B cell (primary cell): Measurements from ENCODE around the gene CCDC138. TPM values are rescaled to one million over a fixed set of nuclear protein-coding genes. Genes with fewer than 3 reads are reported as not detected.
"Not testable (repeated sequence)": the region's sequence is repeated elsewhere in the genome, so short reads cannot be mapped to it uniquely, and the experiment has no call there.

Experiments used
- ATAC-seq: fragments of 200-7000 bp; cut with Tn5 transposase; one replicate; pipeline ENCODE4 v1.10.0; 2021; ENCODE audit warnings: low read depth, mild to moderate bottlenecking, moderate number of reproducible peaks, moderate library complexity
- CTCF ChIA-PET: fragments of 350-600 bp; sonication (Branson Sonifier 250); formaldehyde crosslinking; loops from one replicate; lab custom pipeline; 2021; ENCODE audit warnings: antibody characterized with exemption, inconsistent platforms; lab: Charles Lee
- POLR2A ChIA-PET: fragments of 350-600 bp; sonication (Branson Sonifier 250); formaldehyde crosslinking; loops from one replicate; lab custom pipeline; 2021; ENCODE audit warnings: antibody characterized with exemption; lab: Charles Lee
- DNase-seq: peaks from one replicate; pipeline ENCODE4 v3.0.0; 2013
- H2AFZ ChIP-seq: 2 replicates; pipeline ENCODE4 v1.6.1; 2012; ENCODE audit warnings: mild to moderate bottlenecking, low read depth, low read length; ENCODE audit not compliant: insufficient read depth, poor library complexity, severe bottlenecking
- H3K27ac ChIP-seq, 2 donors: 1 replicate in 1 of 2; 2 replicates in 1 of 2; pipeline ENCODE4 v1.5.1; 2012 to 2013; ENCODE audit warnings: low read length in 2 of 2, mild to moderate bottlenecking in 2 of 2, moderate library complexity in 1 of 2
- H3K27me3 ChIP-seq, 4 experiments: fragments of 200-600 bp in 1 of 4; sonication (generic) in 1 of 4; replicated peaks in 1 of 4; 1 replicate in 2 of 4; 2 replicates in 2 of 4; pipeline versions ENCODE4 v1.6.1 to v1.7.0; 2013 to 2016; ENCODE audit warnings: low read length in 3 of 4, mild to moderate bottlenecking in 2 of 4, mixed read lengths in 1 of 4, moderate library complexity in 1 of 4; ENCODE audit not compliant: insufficient read depth in 4 of 4, control insufficient read depth in 3 of 4; ENCODE audit errors: control extremely low read depth in 1 of 4
- H3K36me3 ChIP-seq, 2 experiments: replicated peaks in 1 of 2; 1 replicate in 1 of 2; 2 replicates in 1 of 2; pipeline versions ENCODE4 v1.6.1 to v1.7.1; 2013; ENCODE audit warnings: low read length in 1 of 2; ENCODE audit not compliant: insufficient read depth in 2 of 2, control insufficient read depth in 1 of 2; ENCODE audit errors: control extremely low read depth in 1 of 2, extremely low read depth in 1 of 2
- H3K4me1 ChIP-seq, 2 donors: fragments of 200-600 bp in 1 of 2; sonication (generic) in 1 of 2; 1 replicate in 1 of 2; 2 replicates in 1 of 2; pipeline versions ENCODE4 v1.5.1 to v1.6.1; 2013 to 2017; ENCODE audit warnings: low read length in 2 of 2; ENCODE audit not compliant: control insufficient read depth in 2 of 2, insufficient read depth in 2 of 2
- H3K4me2 ChIP-seq: replicated peaks from 2 replicates; pipeline ENCODE3; 2012; ENCODE audit warnings: mild to moderate bottlenecking, low read depth, low read length; ENCODE audit not compliant: poor library complexity, severe bottlenecking
- H3K4me3 ChIP-seq, 5 experiments: fragments of 200-600 bp in 1 of 5; sonication (generic) in 1 of 5; 1 replicate in 3 of 5; 2 replicates in 2 of 5; pipeline versions ENCODE4 v1.5.1 to v1.7.0; 2011 to 2016; ENCODE audit warnings: low read length in 4 of 5, mild to moderate bottlenecking in 4 of 5, low read depth in 2 of 5, control low read depth in 1 of 5, moderate library complexity in 1 of 5; ENCODE audit not compliant: insufficient read depth in 1 of 5; ENCODE audit errors: control extremely low read depth in 1 of 5, extremely low read depth in 1 of 5
- H3K79me2 ChIP-seq: fragments of 200-600 bp; sonication (generic); one replicate; pipeline ENCODE4 v1.6.0; 2016; ENCODE audit warnings: low read length; ENCODE audit not compliant: control insufficient read depth, insufficient read depth
- H3K9ac ChIP-seq: fragments of 200-600 bp; sonication (generic); 2 replicates; pipeline ENCODE4 v1.6.1; 2017; ENCODE audit warnings: mild to moderate bottlenecking, low read length, moderate library complexity
- H3K9me3 ChIP-seq, 3 donors: one replicate each; pipeline versions ENCODE4 v1.6.1 to v1.7.1; 2013; ENCODE audit warnings: low read length in 2 of 3; ENCODE audit not compliant: control insufficient read depth in 2 of 3, insufficient read depth in 1 of 3; ENCODE audit errors: control extremely low read depth in 1 of 3
- H4K20me1 ChIP-seq: 2 replicates; pipeline ENCODE4 v1.6.0; 2012; ENCODE audit warnings: mild to moderate bottlenecking, low read length; ENCODE audit not compliant: insufficient read depth, control insufficient read depth, poor library complexity, severe bottlenecking
- H3K27ac Mint-ChIP-seq: one replicate; pipeline ENCODE4 v1.8.0; 2021; ENCODE audit warnings: mixed read lengths
- H3K27me3 Mint-ChIP-seq: one replicate; pipeline ENCODE4 v1.8.0; 2021; ENCODE audit warnings: mixed read lengths
- H3K4me1 Mint-ChIP-seq: one replicate; pipeline ENCODE4 v1.8.0; 2021; ENCODE audit warnings: mixed read lengths
- H3K4me3 Mint-ChIP-seq: one replicate; pipeline ENCODE4 v1.8.0; 2021; ENCODE audit warnings: mixed read lengths
- H3K9me3 Mint-ChIP-seq: one replicate; pipeline ENCODE4 v1.8.0; 2022; ENCODE audit warnings: mixed read lengths; ENCODE audit not compliant: insufficient read depth
- WGBS: methylation state at CpG from one replicate; pipeline ENCODE4 v1.1.5; 2013; ENCODE audit warnings: missing lambda C conversion rate; ENCODE audit not compliant: insufficient coverage; 5-methylcytosine and 5-hydroxymethylcytosine counted together
- intact Hi-C: fragments of 100-400 bp; cut with micrococcal nuclease; formaldehyde crosslinking; loops from one replicate; pipeline ENCODE4 v1.10.0; 2022
- polyA plus RNA-seq: library from polyadenylated mRNA; depleted of rRNA; stranded (reverse); fragments of >200 nt; gene quantifications from 2 replicates; pipeline ENCODE4 v1.2.3, GENCODE V29; 2012
- total RNA-seq, 2 donors: library from RNA; stranded (reverse); fragments of 120-200 nt in 1 of 2; gene quantifications; 1 replicate in 1 of 2; 2 replicates in 1 of 2; pipeline versions ENCODE4 v1.2.3 to v1.2.4, GENCODE V29; 2013 to 2022

Gene CCDC138
- total and polyA plus RNA-seq, 2 donors (not counting 1 experiment from before 2014, with no cell fraction given): 3.3 to 16.3 TPM

- DNase-seq, H3K79me2 ChIP-seq, H3K4me3 ChIP-seq, H3K4me1 Mint-ChIP-seq, H3K9ac ChIP-seq, H3K27me3 ChIP-seq, H3K27ac Mint-ChIP-seq, H2AFZ ChIP-seq, H3K9me3 ChIP-seq, H3K27ac ChIP-seq, intact Hi-C loops, H4K20me1 ChIP-seq, H3K9me3 Mint-ChIP-seq, H3K4me1 ChIP-seq, POLR2A ChIA-PET, H3K27me3 Mint-ChIP-seq, CTCF ChIA-PET, H3K4me2 ChIP-seq, ATAC-seq, H3K4me3 Mint-ChIP-seq: not testable (repeated sequence)
- peaks cover 6 to 43% of the 10 kb centered on the region in 2 experiments for H3K36me3 ChIP-seq
- 92% methylated on average over 4 of the region's 5 CpGs for WGBS
These were observed 19.9 kb upstream of the CCDC138 start for GRCh38 chr2:108766671-108767070.

GRCh38 chr2:108767859-108768258 lies 18.7 kb upstream of the CCDC138 start:
- no CpG with 5 or more reads among the region's 2 CpGs for WGBS
- H3K9ac ChIP-seq, H3K27ac Mint-ChIP-seq, H3K4me1 Mint-ChIP-seq, H3K9me3 Mint-ChIP-seq, H3K9me3 ChIP-seq, H3K4me2 ChIP-seq, POLR2A ChIA-PET, H3K4me1 ChIP-seq, H4K20me1 ChIP-seq, H3K27me3 Mint-ChIP-seq, DNase-seq, ATAC-seq, CTCF ChIA-PET, H3K27me3 ChIP-seq, H3K4me3 ChIP-seq, H3K4me3 Mint-ChIP-seq, H3K79me2 ChIP-seq, H3K27ac ChIP-seq, H2AFZ ChIP-seq, intact Hi-C loops: not testable (repeated sequence)
- peaks cover 9 to 52% of the 10 kb centered on the region in 2 experiments for H3K36me3 ChIP-seq
